IPS-18a (cell line): ENCODE data around the gene PPL.
A peak's percentile ranks its signal among the peaks of the same experiment; 100 is the strongest.
"Not testable (repeated sequence)": the region's sequence is repeated elsewhere in the genome, so short reads cannot be mapped to it uniquely, and the experiment has no call there.

Experiments used
- H3K27ac ChIP-seq: one replicate; pipeline ENCODE4 v1.5.1; 2013; ENCODE audit warnings: low read length
- H3K27me3 ChIP-seq: one replicate; pipeline ENCODE4 v1.6.1; 2013; ENCODE audit warnings: mild to moderate bottlenecking, low read length; ENCODE audit not compliant: control insufficient read depth, insufficient read depth
- H3K36me3 ChIP-seq: one replicate; pipeline ENCODE4 v1.6.1; 2013; ENCODE audit warnings: low read depth, low read length; ENCODE audit not compliant: control insufficient read depth
- H3K4me1 ChIP-seq: one replicate; pipeline ENCODE4 v1.6.1; 2013; ENCODE audit warnings: low read depth, low read length; ENCODE audit not compliant: control insufficient read depth
- H3K4me3 ChIP-seq: one replicate; pipeline ENCODE4 v1.5.1; 2013; ENCODE audit warnings: low read length
- H3K9ac ChIP-seq: one replicate; pipeline ENCODE4 v1.6.1; 2013; ENCODE audit warnings: mild to moderate bottlenecking, low read length, moderate library complexity
- H3K9me3 ChIP-seq: one replicate; pipeline ENCODE4 v1.6.1; 2013; ENCODE audit warnings: low read depth, low read length; ENCODE audit not compliant: control insufficient read depth

Gene PPL

GRCh38 chr16:4954714-4955113, 17.8 kb upstream of the PPL start:
- H3K9me3 ChIP-seq, result no peaks in the 10 kb centered on the region
- no peak overlapping the region for H3K4me3 ChIP-seq
- peaks cover 6% of the 10 kb centered on the region for H3K4me1 ChIP-seq
- no peak overlapping the region for H3K9ac ChIP-seq
- peaks cover 3% of the 10 kb centered on the region for H3K27me3 ChIP-seq
- H3K36me3 ChIP-seq, result no peaks in the 10 kb centered on the region
- no peak overlapping the region for H3K27ac ChIP-seq

DNA sequence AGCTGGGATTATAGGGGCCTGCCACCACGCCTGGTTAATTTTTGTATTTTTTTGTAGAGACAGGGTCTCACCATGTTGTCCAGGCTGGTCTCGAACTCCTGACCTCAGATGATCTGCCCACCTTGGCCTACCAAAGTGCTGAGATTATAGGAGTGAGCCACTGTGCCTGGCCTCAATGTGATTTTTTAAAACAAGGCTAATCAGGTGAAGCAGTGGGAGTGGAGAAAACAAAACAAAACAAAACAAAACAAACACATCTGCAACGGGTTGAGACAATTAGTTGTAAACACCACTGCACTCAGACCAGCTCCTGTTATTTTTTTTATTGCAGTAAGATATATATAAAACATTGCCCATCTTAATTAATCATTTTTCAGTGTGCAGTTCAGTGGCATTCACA, 14.6 kb upstream of the PPL start:
- H3K9me3 ChIP-seq, H3K27ac ChIP-seq, H3K4me1 ChIP-seq, H3K9ac ChIP-seq, H3K27me3 ChIP-seq, H3K4me3 ChIP-seq, H3K36me3 ChIP-seq: not testable (repeated sequence)

DNA sequence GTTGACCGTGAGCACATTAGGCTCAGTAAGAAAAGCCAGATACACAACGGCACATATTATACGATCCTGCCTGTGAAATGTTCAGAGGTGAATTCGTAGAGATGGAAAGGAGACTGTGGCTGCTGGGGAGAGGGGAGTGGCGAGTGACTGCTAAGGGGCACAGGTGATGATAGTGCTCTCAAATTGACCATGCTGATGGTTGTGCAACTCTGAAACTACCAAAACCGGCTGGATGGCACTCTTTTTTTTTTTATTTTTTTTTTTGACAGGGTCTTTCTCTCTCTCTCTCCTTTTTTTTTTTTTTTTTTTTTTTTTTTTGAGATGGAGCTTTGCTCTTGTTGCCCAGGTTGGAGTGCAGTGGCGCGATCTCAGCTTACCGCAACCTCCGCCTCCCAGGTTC, 13.0 kb upstream of the PPL start:
- no peak overlapping the region for H3K4me3 ChIP-seq
- H3K27me3 ChIP-seq, result no peaks in the 10 kb centered on the region
- H3K9ac ChIP-seq, result no peak overlapping the region
- H3K36me3 ChIP-seq, result no peaks in the 10 kb centered on the region
- H3K27ac ChIP-seq, result no peak overlapping the region
- H3K4me1 ChIP-seq, result peaks cover 9% of the 10 kb centered on the region
- no peaks in the 10 kb centered on the region for H3K9me3 ChIP-seq

DNA sequence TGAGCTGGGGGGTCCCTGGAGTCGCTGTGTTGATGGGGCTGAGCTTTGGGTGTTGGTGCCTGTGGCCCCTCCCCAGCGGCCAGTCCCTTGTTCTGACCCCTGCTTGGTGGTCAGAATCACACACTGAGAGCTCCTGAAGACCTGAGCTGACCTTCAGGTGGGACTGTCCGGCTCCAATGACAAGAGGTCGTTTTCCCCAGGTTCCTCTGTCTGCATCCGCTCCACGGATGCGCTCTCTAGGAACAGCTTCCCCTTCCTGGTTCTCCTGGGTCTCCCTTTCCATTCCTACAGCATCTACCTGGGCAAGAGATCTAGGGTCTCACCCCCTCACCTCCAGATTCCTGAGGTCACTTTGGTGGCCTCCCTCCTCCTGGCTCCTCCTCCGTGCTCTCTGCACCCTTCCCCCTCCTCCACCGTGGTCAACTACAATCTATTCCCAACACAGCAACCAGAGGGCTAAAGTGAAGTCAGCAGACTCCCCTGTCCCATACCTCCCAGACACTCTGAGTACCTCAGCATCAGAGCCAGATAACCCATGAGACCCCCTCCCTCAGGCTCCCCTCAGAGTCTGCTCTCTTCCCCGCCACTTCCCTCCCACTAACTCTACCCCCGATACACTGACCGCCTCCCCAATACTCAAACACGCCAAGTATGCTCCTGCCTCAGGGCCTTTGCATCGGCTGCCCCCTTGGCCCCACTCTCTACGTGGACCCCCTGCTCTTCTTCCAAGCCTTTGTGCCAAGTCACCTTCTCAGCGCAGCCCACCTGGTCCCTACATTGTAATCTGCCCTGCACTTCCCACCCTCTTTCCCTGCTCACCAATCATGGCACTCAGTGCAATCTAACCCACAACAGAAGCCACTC, 12.2 kb upstream of the PPL start:
- no peak overlapping the region for H3K4me3 ChIP-seq
- no peak overlapping the region for H3K27ac ChIP-seq
- H3K4me1 ChIP-seq, result peaks cover 16% of the 10 kb centered on the region
- H3K9me3 ChIP-seq, result no peaks in the 10 kb centered on the region
- no peaks in the 10 kb centered on the region for H3K27me3 ChIP-seq
- no peak overlapping the region for H3K9ac ChIP-seq
- no peaks in the 10 kb centered on the region for H3K36me3 ChIP-seq

DNA sequence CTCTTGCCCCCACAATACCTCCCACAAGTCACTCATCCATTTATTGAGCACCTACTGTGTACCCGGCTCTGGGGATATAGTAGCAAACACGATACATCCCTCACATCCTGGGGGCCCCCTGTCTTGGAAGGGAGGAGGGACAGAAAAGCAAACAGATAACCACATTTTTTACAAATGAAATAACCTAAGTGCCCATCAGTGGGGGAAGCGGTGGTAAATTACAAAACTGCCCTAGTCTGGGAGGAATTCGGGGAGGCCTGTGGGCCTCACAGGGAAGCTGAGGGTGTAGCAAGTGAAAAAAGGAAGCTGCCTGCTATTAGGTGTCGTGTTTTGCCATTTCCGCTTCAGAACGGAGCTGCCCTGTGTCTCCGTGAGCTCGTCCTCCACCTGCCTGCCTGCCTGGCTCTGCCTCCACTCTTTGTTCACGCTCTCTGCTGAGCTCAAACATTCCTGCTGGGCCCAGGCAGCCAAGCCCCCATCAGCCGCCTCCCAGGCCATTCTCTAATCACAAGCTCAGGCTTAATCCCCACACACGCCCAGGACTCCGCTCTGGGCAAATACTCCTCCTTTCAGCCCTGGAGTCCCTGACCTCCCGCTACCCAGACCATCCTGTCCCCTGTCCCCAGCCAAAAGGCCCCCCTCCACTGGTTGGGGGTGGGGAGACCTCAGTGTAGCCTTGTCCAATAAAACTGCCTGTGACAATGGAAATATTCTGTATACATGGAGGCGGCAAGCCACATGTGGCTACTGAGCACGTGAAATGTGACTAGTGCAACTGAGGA, 11.0 kb upstream of the PPL start:
- no peak overlapping the region for H3K9ac ChIP-seq
- H3K27me3 ChIP-seq, result no peaks in the 10 kb centered on the region
- no peaks in the 10 kb centered on the region for H3K9me3 ChIP-seq
- H3K4me1 ChIP-seq, result peaks cover 28% of the 10 kb centered on the region
- no peaks in the 10 kb centered on the region for H3K36me3 ChIP-seq
- no peak overlapping the region for H3K4me3 ChIP-seq
- H3K27ac ChIP-seq, result peak overlapping the region; percentile 27

GRCh38 chr16:4946917-4947316, 10.0 kb upstream of the PPL start:
- Histone ChIP-seq H3K36me3 (no peaks in the 10 kb centered on the region), H3K27ac (no peak overlapping the region), H3K9ac (no peak overlapping the region), H3K9me3 (no peaks in the 10 kb centered on the region), H3K27me3 (no peaks in the 10 kb centered on the region), H3K4me1 (peaks cover 33% of the 10 kb centered on the region), H3K4me3 (no peak overlapping the region)

- Histone ChIP-seq H3K27me3 (no peaks in the 10 kb centered on the region), H3K36me3 (no peaks in the 10 kb centered on the region), H3K27ac (no peak overlapping the region), H3K4me1 (peaks cover 33% of the 10 kb centered on the region), H3K9ac (no peak overlapping the region), H3K9me3 (no peaks in the 10 kb centered on the region), H3K4me3 (no peak overlapping the region)
Observed at GRCh38 chr16:4945560-4946502, 8.9 kb upstream of the PPL start.

DNA sequence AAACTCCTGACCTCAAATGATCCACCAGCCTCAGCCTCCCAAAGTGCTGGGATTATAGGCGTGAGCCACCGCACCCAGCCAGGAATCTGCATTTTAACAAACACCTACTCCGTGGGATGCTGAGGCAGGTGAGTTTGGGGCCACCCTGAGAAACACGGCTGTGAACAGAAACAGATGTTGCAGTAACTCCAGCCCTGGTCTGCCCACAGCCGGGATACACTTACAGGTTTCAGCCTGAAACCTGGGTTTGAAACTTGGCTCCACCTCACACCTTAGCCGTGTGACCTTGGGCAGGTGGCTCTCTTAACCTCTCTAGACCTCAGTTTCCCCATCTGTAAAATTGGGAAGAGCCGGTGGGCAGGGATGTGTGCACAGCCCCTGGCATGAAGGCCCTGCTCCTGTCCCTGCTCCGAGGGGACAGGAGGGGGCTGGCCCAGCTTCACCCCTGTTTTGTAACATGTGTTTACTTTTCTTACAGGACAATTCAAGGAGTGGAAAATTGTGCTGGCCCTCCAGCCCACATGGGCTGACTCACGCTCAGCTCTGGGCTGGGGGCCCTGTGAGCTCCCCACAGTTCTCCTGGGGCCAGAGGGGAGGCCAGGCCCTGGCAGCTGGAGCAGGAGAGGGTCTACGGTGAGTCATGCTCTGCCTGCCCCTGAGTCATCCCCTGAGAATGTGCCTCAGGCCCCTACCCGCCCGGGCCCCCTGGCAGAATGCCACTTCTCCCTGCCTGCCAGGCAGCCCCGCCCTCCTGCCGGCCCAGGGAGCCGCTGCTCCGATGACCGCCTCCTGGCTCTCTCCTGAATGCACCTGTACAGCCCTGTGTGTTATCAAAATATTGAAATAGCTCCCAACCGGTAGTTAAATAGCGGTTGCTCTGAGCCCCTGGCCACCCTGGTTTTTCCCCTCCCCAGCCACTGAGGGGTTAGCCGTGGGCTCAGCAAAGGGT, 7.7 kb upstream of the PPL start:
- Histone ChIP-seq H3K9me3 (no peaks in the 10 kb centered on the region), H3K27ac (peak overlapping the region; percentile 9), H3K4me3 (no peak overlapping the region), H3K36me3 (no peaks in the 10 kb centered on the region), H3K4me1 (peaks cover 33% of the 10 kb centered on the region), H3K9ac (no peak overlapping the region), H3K27me3 (no peaks in the 10 kb centered on the region)

GRCh38 chr16:4942481-4942880, 5.5 kb upstream of the PPL start:
- Histone ChIP-seq H3K27me3 (peaks cover 8% of the 10 kb centered on the region), H3K27ac (peak overlapping the region; percentile 67), H3K4me3 (no peak overlapping the region), H3K36me3 (no peaks in the 10 kb centered on the region), H3K4me1 (peaks cover 24% of the 10 kb centered on the region), H3K9ac (no peak overlapping the region), H3K9me3 (no peaks in the 10 kb centered on the region)

DNA sequence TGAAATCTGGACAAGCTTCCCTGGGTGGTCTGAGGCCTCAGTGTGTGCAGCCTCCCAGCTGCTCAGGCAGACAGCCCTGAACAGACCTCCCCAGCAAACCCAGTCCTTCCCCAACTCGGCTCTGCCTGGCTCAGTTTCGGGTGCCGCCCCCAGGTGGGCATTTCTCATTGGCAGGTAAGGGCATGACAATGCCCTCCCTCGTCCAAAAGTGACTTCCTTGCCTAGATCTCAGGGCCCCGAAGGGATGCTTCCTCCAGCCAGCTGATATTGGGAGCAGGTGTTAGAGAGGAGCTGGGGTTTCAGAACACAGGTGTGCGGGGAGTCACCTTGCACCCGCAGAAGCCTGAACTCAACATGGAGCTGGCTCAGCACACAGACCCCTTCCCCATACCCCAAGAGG, 3.8 kb upstream of the PPL start:
- Histone ChIP-seq H3K4me1 (peaks cover 23% of the 10 kb centered on the region), H3K27ac (no peak overlapping the region), H3K9ac (no peak overlapping the region), H3K36me3 (no peaks in the 10 kb centered on the region), H3K9me3 (no peaks in the 10 kb centered on the region), H3K27me3 (peaks cover 21% of the 10 kb centered on the region), H3K4me3 (no peak overlapping the region)
